ENCODE data around the gene DENND4C.

DNA sequence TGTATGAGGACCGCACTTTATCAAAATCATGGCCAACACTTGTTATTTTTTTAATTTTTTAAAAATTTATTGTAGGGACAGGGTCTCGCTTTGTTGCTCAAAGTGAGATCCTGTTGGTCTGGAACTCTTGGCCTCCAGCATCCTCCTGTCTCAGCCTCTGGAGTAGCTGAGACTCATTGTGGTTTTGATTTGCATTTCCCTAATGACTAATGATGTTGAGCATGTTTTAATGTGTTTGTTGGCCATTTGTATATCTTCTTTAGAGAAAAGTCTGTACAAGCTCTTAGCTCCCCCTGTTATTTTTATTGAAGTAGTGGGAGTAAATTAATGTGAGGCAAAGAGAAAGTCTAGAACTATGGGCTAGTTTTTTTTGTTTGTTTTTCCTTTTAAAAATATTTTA is 151.2 kb downstream of the DENND4C start:
- no peak for TF ChIP-seq SREBF2 (IDR thresholded peaks at IDR 0.05)
- TF ChIP-seq, protein P1, sequence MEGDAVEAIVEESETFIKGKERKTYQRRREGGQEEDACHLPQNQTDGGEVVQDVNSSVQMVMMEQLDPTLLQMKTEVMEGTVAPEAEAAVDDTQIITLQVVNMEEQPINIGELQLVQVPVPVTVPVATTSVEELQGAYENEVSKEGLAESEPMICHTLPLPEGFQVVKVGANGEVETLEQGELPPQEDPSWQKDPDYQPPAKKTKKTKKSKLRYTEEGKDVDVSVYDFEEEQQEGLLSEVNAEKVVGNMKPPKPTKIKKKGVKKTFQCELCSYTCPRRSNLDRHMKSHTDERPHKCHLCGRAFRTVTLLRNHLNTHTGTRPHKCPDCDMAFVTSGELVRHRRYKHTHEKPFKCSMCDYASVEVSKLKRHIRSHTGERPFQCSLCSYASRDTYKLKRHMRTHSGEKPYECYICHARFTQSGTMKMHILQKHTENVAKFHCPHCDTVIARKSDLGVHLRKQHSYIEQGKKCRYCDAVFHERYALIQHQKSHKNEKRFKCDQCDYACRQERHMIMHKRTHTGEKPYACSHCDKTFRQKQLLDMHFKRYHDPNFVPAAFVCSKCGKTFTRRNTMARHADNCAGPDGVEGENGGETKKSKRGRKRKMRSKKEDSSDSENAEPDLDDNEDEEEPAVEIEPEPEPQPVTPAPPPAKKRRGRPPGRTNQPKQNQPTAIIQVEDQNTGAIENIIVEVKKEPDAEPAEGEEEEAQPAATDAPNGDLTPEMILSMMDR (IDR thresholded peaks at IDR 0.05): no peak
- TF ChIP-seq, protein P2, sequence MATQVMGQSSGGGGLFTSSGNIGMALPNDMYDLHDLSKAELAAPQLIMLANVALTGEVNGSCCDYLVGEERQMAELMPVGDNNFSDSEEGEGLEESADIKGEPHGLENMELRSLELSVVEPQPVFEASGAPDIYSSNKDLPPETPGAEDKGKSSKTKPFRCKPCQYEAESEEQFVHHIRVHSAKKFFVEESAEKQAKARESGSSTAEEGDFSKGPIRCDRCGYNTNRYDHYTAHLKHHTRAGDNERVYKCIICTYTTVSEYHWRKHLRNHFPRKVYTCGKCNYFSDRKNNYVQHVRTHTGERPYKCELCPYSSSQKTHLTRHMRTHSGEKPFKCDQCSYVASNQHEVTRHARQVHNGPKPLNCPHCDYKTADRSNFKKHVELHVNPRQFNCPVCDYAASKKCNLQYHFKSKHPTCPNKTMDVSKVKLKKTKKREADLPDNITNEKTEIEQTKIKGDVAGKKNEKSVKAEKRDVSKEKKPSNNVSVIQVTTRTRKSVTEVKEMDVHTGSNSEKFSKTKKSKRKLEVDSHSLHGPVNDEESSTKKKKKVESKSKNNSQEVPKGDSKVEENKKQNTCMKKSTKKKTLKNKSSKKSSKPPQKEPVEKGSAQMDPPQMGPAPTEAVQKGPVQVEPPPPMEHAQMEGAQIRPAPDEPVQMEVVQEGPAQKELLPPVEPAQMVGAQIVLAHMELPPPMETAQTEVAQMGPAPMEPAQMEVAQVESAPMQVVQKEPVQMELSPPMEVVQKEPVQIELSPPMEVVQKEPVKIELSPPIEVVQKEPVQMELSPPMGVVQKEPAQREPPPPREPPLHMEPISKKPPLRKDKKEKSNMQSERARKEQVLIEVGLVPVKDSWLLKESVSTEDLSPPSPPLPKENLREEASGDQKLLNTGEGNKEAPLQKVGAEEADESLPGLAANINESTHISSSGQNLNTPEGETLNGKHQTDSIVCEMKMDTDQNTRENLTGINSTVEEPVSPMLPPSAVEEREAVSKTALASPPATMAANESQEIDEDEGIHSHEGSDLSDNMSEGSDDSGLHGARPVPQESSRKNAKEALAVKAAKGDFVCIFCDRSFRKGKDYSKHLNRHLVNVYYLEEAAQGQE (IDR thresholded peaks at IDR 0.05): no peak
- TF ChIP-seq USF2 (IDR thresholded peaks at IDR 0.05): no peak
- no peak for TF ChIP-seq EP300 (IDR thresholded peaks at IDR 0.05)
- no peak for TF ChIP-seq CHD4 (IDR thresholded peaks at IDR 0.05; ENCODE audit: borderline replicate concordance)
